Upper lobe of left lung (tissue), 6 donors: ENCODE measurements around the gene METTL27. TPM values are rescaled to one million over a fixed set of nuclear protein-coding genes. Genes with fewer than 3 reads are reported as not detected.

Experiments used
- ATAC-seq, 2 donors: fragments of 200-7000 bp; cut with Tn5 transposase; one replicate each; pipeline ENCODE4 v1.9.1; 2022; ENCODE audit warnings: mild to moderate bottlenecking in 2 of 2, moderate library complexity in 2 of 2; ENCODE audit not compliant: low FRiP score in 2 of 2
- DNase-seq, 2 donors: peaks; one replicate each; pipeline ENCODE4 v3.0.0-alpha.2; 2019 to 2020
- H3K27ac ChIP-seq, 4 donors: fragments of 200-600 bp; sonication (generic); one replicate each; pipeline ENCODE4 v1.5.1; 2016 to 2019
- H3K27me3 ChIP-seq, 4 donors: fragments of 200-600 bp; sonication (generic); one replicate each; pipeline ENCODE4 v1.5.1; 2017 to 2019
- H3K36me3 ChIP-seq, 4 donors: fragments of 200-600 bp; sonication (generic); one replicate each; pipeline ENCODE4 v1.5.1; 2016 to 2019
- H3K4me1 ChIP-seq, 4 donors: fragments of 200-600 bp; sonication (generic); one replicate each; pipeline ENCODE4 v1.5.1; 2018 to 2019
- H3K4me3 ChIP-seq, 4 donors: fragments of 200-600 bp; sonication (generic); one replicate each; pipeline ENCODE4 v1.5.1; 2017 to 2019; ENCODE audit warnings: mild to moderate bottlenecking in 2 of 4, moderate library complexity in 1 of 4
- H3K9me3 ChIP-seq, 4 donors: fragments of 200-600 bp; sonication (generic); one replicate each; pipeline ENCODE4 v1.5.1; 2018 to 2019
- EP300 ChIP-seq, 4 donors: sonication (generic); formaldehyde crosslinking; IDR thresholded peaks; one replicate each; pipeline ENCODE4 v1.5.1; 2017; ENCODE audit warnings: antibody characterized with exemption in 4 of 4, control low read depth in 2 of 4
- POLR2A ChIP-seq, 4 donors: fragments of 450-650 bp; IDR thresholded peaks; one replicate each; pipeline ENCODE4 v1.5.1; 2016 to 2017; ENCODE audit warnings: antibody characterized with exemption in 4 of 4, mild to moderate bottlenecking in 2 of 4
- POLR2AphosphoS5 ChIP-seq, 2 donors: sonication (generic); formaldehyde crosslinking; IDR thresholded peaks; one replicate each; pipeline ENCODE4 v1.5.1; 2017; ENCODE audit warnings: antibody characterized with exemption in 2 of 2
- WGBS, 2 donors: methylation state at CpG; one replicate each; pipeline ENCODE4 v1.1.5; 2017 to 2018; 5-methylcytosine and 5-hydroxymethylcytosine counted together
- total RNA-seq, 6 donors: library from RNA; depleted of rRNA in 4 of 6; stranded (reverse); fragments of >200 nt in 4 of 6; gene quantifications; one replicate each; pipeline versions ENCODE4 v1.1.0 to v1.2.1, GENCODE V29; 2016 to 2021
- TF ChIP-seq, protein P1 (sequence below), 6 experiments: fragments of 450-650 bp in 4 of 6; fragments of 200-600 bp in 2 of 6; sonication (generic) in 2 of 6; IDR thresholded peaks; one replicate each; pipeline ENCODE4 v1.5.1; 2016 to 2019; ENCODE audit warnings: antibody characterized with exemption in 6 of 6
- donor health status: DM: no; HTN: no; CAD: no; lungs with moderate emphysema.
- donor health status: DM: no; HTN: yes; CAD: no; lungs with severe emphysema.

The METTL27 gene
- total RNA-seq, 6 donors from 2014 or later = 3.0 to 23.0 (median 7.2) TPM

DNA sequence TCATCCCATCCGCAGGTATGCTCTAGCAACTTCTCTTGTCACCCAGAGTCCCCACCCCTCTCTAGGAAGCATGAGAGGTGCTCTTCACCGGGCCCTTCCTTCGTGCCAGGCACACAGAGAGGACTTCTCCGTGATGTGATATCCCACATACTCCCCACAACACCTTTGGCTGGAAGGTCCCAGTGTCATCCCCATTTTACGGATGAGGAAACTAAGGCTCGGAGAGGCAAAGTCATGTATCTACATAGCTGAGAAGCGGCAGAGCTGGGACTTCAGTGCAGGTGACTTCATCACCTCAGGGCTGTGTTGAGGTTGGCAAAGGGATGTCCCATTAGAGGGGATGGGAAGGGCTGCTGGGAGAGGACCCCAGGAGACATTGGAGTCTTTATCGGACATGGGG is 34.0 kb upstream of the METTL27 start:
- no peak for TF ChIP-seq EP300 (IDR thresholded peaks at IDR 0.05)
- TF ChIP-seq, protein P1, sequence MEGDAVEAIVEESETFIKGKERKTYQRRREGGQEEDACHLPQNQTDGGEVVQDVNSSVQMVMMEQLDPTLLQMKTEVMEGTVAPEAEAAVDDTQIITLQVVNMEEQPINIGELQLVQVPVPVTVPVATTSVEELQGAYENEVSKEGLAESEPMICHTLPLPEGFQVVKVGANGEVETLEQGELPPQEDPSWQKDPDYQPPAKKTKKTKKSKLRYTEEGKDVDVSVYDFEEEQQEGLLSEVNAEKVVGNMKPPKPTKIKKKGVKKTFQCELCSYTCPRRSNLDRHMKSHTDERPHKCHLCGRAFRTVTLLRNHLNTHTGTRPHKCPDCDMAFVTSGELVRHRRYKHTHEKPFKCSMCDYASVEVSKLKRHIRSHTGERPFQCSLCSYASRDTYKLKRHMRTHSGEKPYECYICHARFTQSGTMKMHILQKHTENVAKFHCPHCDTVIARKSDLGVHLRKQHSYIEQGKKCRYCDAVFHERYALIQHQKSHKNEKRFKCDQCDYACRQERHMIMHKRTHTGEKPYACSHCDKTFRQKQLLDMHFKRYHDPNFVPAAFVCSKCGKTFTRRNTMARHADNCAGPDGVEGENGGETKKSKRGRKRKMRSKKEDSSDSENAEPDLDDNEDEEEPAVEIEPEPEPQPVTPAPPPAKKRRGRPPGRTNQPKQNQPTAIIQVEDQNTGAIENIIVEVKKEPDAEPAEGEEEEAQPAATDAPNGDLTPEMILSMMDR (IDR thresholded peaks at IDR 0.05) = no peak
- no peak for TF ChIP-seq POLR2AphosphoS5 (IDR thresholded peaks at IDR 0.05)
- TF ChIP-seq POLR2A (IDR thresholded peaks at IDR 0.05) = no peak
- 95 to 97% methylated on average over 7 to 8 of the region's 8 CpGs for WGBS, 2 donors
- ATAC-seq = no peak
- peaks cover 23 to 29% (median 24%) of the 10 kb centered on the region in 4 donors for H3K4me1 ChIP-seq
- no peak overlapping the region for H3K27ac ChIP-seq
- no peak overlapping the region for H3K4me3 ChIP-seq
- no peaks in the 10 kb centered on the region for H3K36me3 ChIP-seq
- H3K9me3 ChIP-seq = no peaks in the 10 kb centered on the region
- no peak for DNase-seq
- no peaks in the 10 kb centered on the region for H3K27me3 ChIP-seq

DNA sequence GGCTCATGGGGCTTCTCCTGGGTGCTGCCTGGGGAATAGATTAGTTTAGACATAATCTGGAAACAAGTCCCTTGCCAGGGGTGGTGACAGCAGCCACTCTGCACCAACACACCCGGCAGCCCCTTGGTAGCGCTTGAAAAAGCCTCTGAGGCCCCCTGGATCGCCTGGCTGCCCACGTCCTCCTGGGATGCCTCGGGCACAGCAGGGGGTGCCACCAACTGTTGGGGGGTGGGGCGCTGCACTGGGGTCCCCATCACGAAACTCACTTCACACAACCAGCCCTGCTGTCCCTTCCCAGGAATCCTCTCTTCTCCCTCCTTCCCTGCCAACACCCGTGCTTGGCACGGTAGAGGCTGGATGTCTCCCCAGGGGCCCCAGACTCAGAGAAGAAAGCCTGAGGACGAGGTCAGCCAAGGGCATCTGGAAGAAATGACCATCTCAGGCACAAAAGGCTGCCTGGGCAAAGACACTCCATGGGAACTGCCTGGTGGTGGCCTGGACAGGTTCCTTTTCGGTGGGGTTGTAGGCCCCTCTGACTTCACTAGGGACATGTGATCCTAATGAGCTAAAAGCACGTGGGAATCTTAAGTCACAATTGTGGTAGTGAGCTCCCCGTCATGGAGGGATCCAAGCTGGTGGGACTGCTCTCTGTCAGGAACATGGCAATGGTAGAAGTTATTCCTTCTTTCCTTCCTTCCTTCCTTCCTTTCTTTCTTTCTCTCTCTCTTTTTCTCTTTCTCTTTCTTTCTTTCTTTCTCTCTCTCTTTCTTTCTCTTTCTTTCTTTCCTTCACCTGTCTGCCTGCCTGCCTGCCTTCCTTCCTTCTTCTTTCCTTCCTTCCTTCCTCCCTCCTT is 30.0 kb upstream of the METTL27 start:
- no peak overlapping the region for H3K4me3 ChIP-seq
- TF ChIP-seq, protein P1 (IDR thresholded peaks at IDR 0.05) = no peak
- TF ChIP-seq POLR2AphosphoS5 (IDR thresholded peaks at IDR 0.05) (no peak), POLR2A (IDR thresholded peaks at IDR 0.05) (no peak), EP300 (IDR thresholded peaks at IDR 0.05) (no peak)
- 73 to 78% methylated on average over 8 to 13 of the region's 13 CpGs for WGBS, 2 donors

DNA sequence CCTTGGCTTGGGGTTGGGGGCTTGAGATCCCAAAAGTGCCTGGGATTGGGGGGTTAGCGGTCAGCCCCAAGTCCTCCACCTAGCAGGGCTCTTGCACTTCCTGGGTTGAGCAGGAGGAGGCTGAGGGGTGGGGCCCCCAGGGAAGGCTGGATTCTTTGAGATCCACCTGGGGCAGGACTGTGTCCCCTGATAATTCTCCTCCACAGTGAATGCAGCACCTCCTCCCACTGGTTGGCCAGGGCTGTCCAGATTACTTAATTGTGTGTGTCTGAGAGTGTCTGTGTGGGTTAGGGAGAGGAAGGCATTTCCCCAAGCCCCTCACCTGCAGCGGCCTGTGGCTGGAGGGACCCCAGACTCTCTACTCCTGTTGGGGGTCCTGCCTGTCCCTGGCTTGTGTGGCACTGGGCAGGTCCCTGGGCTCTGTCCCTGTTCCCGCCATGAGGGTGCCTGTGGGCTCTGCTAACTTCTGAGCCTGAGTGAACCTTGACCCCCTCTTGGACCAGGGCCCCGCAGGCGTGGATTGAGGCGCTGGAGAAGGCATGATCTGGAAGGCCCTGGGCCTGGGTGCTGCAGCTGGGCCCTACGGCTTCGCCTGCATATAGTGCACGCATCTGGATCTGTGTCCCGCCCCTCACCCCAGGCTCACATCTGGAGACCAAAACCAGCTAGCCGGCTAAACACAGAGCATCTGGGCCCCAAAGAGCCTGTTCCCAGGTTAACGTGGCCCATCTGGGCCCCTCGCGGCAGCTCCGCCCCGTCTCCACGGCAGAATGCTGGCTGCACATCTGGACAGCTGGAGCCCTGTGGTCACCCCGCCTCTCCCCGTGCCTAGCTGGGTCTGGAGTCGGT is 29.1 kb upstream of the METTL27 start:
- peak overlapping the region in 3 of 4 donors; percentile 21 to 77 (median 74) for H3K27ac ChIP-seq
- H3K36me3 ChIP-seq = no peaks in the 10 kb centered on the region
- peak; percentile 4 to 46 for ATAC-seq
- WGBS, 2 donors = 85% methylated on average over 18 of the region's 20 CpGs; no CpG with 5 or more reads in 1 of the 2 donors
- peak in 1 of 2 donors; percentile 75 for DNase-seq
- peaks cover 20 to 33% (median 25%) of the 10 kb centered on the region in 4 donors for H3K4me1 ChIP-seq
- H3K4me3 ChIP-seq = no peak overlapping the region
- H3K9me3 ChIP-seq = no peaks in the 10 kb centered on the region
- no peaks in the 10 kb centered on the region for H3K27me3 ChIP-seq
- TF ChIP-seq POLR2AphosphoS5 (IDR thresholded peaks at IDR 0.05) (no peak), EP300 (IDR thresholded peaks at IDR 0.05) (no peak), POLR2A (IDR thresholded peaks at IDR 0.05) (no peak)
- TF ChIP-seq, protein P1 (IDR thresholded peaks at IDR 0.05) = no peak

More for the DNA sequence above, 30.0 kb upstream of the METTL27 start:
- Histone ChIP-seq H3K9me3 (no peaks in the 10 kb centered on the region), H3K36me3 (no peaks in the 10 kb centered on the region), H3K27ac (peak overlapping the region in 3 of 4 donors; percentile 21 to 77 (median 74)), H3K4me1 (peaks cover 20 to 33% (median 25%) of the 10 kb centered on the region in 4 donors), H3K27me3 (no peaks in the 10 kb centered on the region)
- ATAC-seq (no peak), DNase-seq (no peak)

DNA sequence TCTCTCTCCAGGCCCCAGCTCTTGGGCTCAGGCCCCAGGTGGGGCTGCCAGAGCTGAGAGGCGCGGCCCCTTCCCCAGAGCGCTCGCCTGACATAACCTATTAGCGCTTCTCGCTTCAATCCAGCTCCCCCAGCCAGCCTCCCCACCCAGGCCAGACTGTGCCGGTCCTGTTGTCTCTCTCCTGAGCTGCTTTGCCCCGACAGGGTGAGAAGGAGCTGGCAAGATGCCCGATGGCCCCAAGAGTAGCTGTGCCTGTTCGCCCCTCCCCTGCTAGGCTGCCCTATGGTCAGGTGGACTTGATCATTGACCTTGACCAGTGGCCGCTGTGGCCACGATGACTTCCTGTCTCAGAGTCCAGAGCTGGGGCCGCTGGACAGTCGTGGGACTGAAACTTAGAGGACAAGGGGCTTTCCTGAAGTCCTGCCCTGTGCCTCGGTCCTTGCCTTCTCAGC is 27.8 kb upstream of the METTL27 start:
- Histone ChIP-seq H3K36me3 (no peaks in the 10 kb centered on the region), H3K27me3 (no peaks in the 10 kb centered on the region), H3K9me3 (no peaks in the 10 kb centered on the region), H3K4me1 (peaks cover 20 to 33% (median 25%) of the 10 kb centered on the region in 4 donors), H3K4me3 (no peak overlapping the region), H3K27ac (peak overlapping the region; percentile 41 to 82 (median 65))
- peak in 1 of 2 donors; percentile 16 for ATAC-seq
- TF ChIP-seq, protein P1 (IDR thresholded peaks at IDR 0.05) = no peak
- TF ChIP-seq EP300 (IDR thresholded peaks at IDR 0.05) = no peak
- no peak for TF ChIP-seq POLR2A (IDR thresholded peaks at IDR 0.05)
- DNase-seq = peak in 1 of 2 donors; percentile 71
- WGBS, 2 donors = 44 to 55% methylated on average over 11 to 15 of the region's 15 CpGs
